ENCODE measurements around the gene QRFP.

DNA sequence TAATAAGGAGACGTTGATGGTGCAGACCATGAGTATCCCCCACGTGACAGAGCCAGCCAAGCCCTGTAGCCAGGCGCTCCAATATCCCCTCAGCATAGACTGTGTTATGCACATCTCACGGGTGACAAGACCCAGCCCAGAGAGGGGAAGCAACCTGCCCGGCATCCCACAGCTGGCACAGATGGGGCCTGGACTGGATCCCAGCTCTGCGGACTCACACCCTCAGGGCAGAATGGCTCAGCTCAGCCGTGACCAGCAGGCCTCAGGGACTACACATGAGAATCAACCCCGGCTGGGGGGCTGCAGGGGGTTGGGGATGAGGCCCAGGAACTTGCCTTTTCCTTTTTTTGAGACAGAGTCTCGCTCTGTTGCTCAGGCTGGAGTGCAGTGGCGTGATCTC is 30.7 kb upstream of the QRFP start:
- TF ChIP-seq, protein P1, sequence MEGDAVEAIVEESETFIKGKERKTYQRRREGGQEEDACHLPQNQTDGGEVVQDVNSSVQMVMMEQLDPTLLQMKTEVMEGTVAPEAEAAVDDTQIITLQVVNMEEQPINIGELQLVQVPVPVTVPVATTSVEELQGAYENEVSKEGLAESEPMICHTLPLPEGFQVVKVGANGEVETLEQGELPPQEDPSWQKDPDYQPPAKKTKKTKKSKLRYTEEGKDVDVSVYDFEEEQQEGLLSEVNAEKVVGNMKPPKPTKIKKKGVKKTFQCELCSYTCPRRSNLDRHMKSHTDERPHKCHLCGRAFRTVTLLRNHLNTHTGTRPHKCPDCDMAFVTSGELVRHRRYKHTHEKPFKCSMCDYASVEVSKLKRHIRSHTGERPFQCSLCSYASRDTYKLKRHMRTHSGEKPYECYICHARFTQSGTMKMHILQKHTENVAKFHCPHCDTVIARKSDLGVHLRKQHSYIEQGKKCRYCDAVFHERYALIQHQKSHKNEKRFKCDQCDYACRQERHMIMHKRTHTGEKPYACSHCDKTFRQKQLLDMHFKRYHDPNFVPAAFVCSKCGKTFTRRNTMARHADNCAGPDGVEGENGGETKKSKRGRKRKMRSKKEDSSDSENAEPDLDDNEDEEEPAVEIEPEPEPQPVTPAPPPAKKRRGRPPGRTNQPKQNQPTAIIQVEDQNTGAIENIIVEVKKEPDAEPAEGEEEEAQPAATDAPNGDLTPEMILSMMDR (IDR thresholded peaks at IDR 0.05): no peak
- TF ChIP-seq POLR2A (IDR thresholded peaks at IDR 0.05): no peak
- TF ChIP-seq EP300 (IDR thresholded peaks at IDR 0.05): no peak

Data from ovary (tissue), 3 donors.